NCI-H1048 (cell line): ENCODE data around the gene MBNL1.
"Not testable (repeated sequence)": the region's sequence is repeated elsewhere in the genome, so short reads cannot be mapped to it uniquely, and the experiment has no call there.

Experiments used
- DNase-seq: peaks from one replicate; lab custom pipeline; 2025; lab: John Stamatoyannopoulos, UW

Gene MBNL1

GRCh38 chr3:152319831-152320617, 51.3 kb downstream of the MBNL1 start:
- DNase-seq = no peak

- no peak for DNase-seq
Measured at GRCh38 chr3:152321200-152321954, 52.6 kb downstream of the MBNL1 start.

- DNase-seq = no peak
Measured at GRCh38 chr3:152321955-152322377, 53.2 kb downstream of the MBNL1 start.

- peak; percentile 74 for DNase-seq
Measured at GRCh38 chr3:152322756-152323155, 54.0 kb downstream of the MBNL1 start.

- DNase-seq = no peak
Measured at GRCh38 chr3:152323834-152324233, 55.1 kb downstream of the MBNL1 start.

GRCh38 chr3:152325136-152325535, 56.4 kb downstream of the MBNL1 start:
- DNase-seq = no peak

GRCh38 chr3:152327203-152327602, 58.5 kb downstream of the MBNL1 start:
- DNase-seq = no peak

- DNase-seq = no peak
Measured at GRCh38 chr3:152328841-152329240, 60.1 kb downstream of the MBNL1 start.

GRCh38 chr3:152330559-152330958, 61.8 kb downstream of the MBNL1 start:
- no peak for DNase-seq

- DNase-seq = no peak
Measured at GRCh38 chr3:152331018-152331541, 62.4 kb downstream of the MBNL1 start.

- DNase-seq = no peak
Measured at GRCh38 chr3:152331998-152332397, 63.3 kb downstream of the MBNL1 start.

- DNase-seq = no peak
Measured at GRCh38 chr3:152333928-152334327, 65.2 kb downstream of the MBNL1 start.

- DNase-seq = no peak
Measured at GRCh38 chr3:152334761-152335160, 66.0 kb downstream of the MBNL1 start.

- no peak for DNase-seq
Measured at GRCh38 chr3:152335273-152335672, 66.5 kb downstream of the MBNL1 start.

GRCh38 chr3:152337337-152337736, 68.6 kb downstream of the MBNL1 start:
- DNase-seq = not testable (repeated sequence)

- no peak for DNase-seq
Measured at GRCh38 chr3:152338159-152338720, 69.5 kb downstream of the MBNL1 start.

GRCh38 chr3:152339881-152340505, 71.3 kb downstream of the MBNL1 start:
- no peak for DNase-seq

GRCh38 chr3:152345233-152345632, 76.5 kb downstream of the MBNL1 start:
- DNase-seq = no peak

- DNase-seq = no peak
Measured at GRCh38 chr3:152346058-152346457, 77.3 kb downstream of the MBNL1 start.

GRCh38 chr3:152346740-152347139, 78.0 kb downstream of the MBNL1 start:
- DNase-seq = no peak

- DNase-seq = no peak
Measured at GRCh38 chr3:152348436-152349177, 79.9 kb downstream of the MBNL1 start.

- DNase-seq = no peak
Measured at GRCh38 chr3:152349392-152349791, 80.7 kb downstream of the MBNL1 start.
